Stomach (tissue), 4 donors: Measurements from ENCODE around the gene ACO2.

Source experiments
- CTCF ChIP-seq, 7 experiments: fragments of 450-650 bp in 4 of 7; fragments of 200-600 bp in 3 of 7; sonication (generic) in 3 of 7; IDR thresholded peaks; one replicate each; pipeline ENCODE4 v1.5.1; 2016 to 2019; ENCODE audit warnings: antibody characterized with exemption in 7 of 7, control low read depth in 2 of 7, mild to moderate bottlenecking in 1 of 7
- EP300 ChIP-seq: sonication (generic); formaldehyde crosslinking; IDR thresholded peaks from one replicate; pipeline ENCODE4 v1.6.1; 2017; ENCODE audit warnings: antibody characterized with exemption
- POLR2A ChIP-seq, 4 donors: fragments of 450-650 bp; IDR thresholded peaks; one replicate each; pipeline ENCODE4 v1.6.1; 2016; ENCODE audit warnings: antibody characterized with exemption in 4 of 4, control low read depth in 2 of 4, mild to moderate bottlenecking in 1 of 4, moderate library complexity in 1 of 4
- POLR2AphosphoS5 ChIP-seq, 3 donors: sonication (generic); formaldehyde crosslinking; IDR thresholded peaks; one replicate each; pipeline ENCODE4 v1.6.1; 2016; ENCODE audit warnings: antibody characterized with exemption in 3 of 3

GRCh38 chr22:41429232-41429950, 39.5 kb upstream of the ACO2 start:
- TF ChIP-seq POLR2A (IDR thresholded peaks at IDR 0.05) (no peak), CTCF (IDR thresholded peaks at IDR 0.05) (no peak), EP300 (no peak), POLR2AphosphoS5 (IDR thresholded peaks at IDR 0.05) (no peak)
